Naive thymus-derived CD8-positive, alpha-beta T cell (primary cell): ENCODE measurements around the gene ORMDL2. TPM values are rescaled to one million over a fixed set of nuclear protein-coding genes. Genes with fewer than 3 reads are reported as not detected.

Experiments
- ATAC-seq, 2 donors: fragments of 150-1000 bp; cut with Tn5 transposase in 1 of 2; sonication (Bioruptor Pico), chemical (Tn5 transposase) in 1 of 2; 1 replicate in 1 of 2; 2 replicates in 1 of 2; pipeline ENCODE4 v1.10.0; 2021; ENCODE audit warnings: mild to moderate bottlenecking in 2 of 2, moderate library complexity in 2 of 2
- POLR2A ChIA-PET: fragments of 350-600 bp; sonication (Branson Sonifier 250); formaldehyde crosslinking; loops from one replicate; lab custom pipeline; 2021; ENCODE audit warnings: antibody characterized with exemption; lab: Charles Lee
- DNase-seq, 10 donors: peaks; one replicate each; pipeline versions ENCODE4 v3.0.0 to v3.0.0-alpha.2; 2020 to 2022
- H3K27ac Mint-ChIP-seq, 10 donors: one replicate each; pipeline ENCODE4 v1.8.0; 2020 to 2022; ENCODE audit warnings: mild to moderate bottlenecking in 10 of 10, mixed read lengths in 10 of 10, moderate library complexity in 4 of 10, inconsistent platforms in 1 of 10
- H3K27me3 Mint-ChIP-seq, 5 donors: one replicate each; pipeline ENCODE4 v1.8.0; 2021 to 2022; ENCODE audit warnings: mixed read lengths in 5 of 5
- H3K36me3 Mint-ChIP-seq, 3 donors: one replicate each; pipeline ENCODE4 v1.8.0; 2020 to 2022; ENCODE audit warnings: mixed read lengths in 3 of 3, mild to moderate bottlenecking in 2 of 3, inconsistent platforms in 1 of 3
- H3K4me1 Mint-ChIP-seq, 4 donors: one replicate each; pipeline ENCODE4 v1.8.0; 2021 to 2022; ENCODE audit warnings: mixed read lengths in 4 of 4
- H3K4me3 Mint-ChIP-seq, 10 donors: one replicate each; pipeline ENCODE4 v1.8.0; 2020 to 2022; ENCODE audit warnings: mild to moderate bottlenecking in 10 of 10, mixed read lengths in 10 of 10, moderate library complexity in 6 of 10, inconsistent platforms in 1 of 10
- H3K9me3 Mint-ChIP-seq, 9 donors: one replicate each; pipeline ENCODE4 v1.8.0; 2020 to 2022; ENCODE audit warnings: mixed read lengths in 9 of 9, mild to moderate bottlenecking in 3 of 9, inconsistent platforms in 1 of 9, moderate library complexity in 1 of 9
- polyA plus RNA-seq, 3 donors: library from polyadenylated mRNA; unstranded; fragments of 300-500 nt; fragmentation: Illumina TruSeq; gene quantifications; one replicate each; pipeline ENCODE4 v1.2.3, GENCODE V29; 2021
- total RNA-seq, 8 experiments: library from RNA in 2 of 8; stranded (reverse) in 2 of 8; gene quantifications; one replicate each; pipeline ENCODE4 v1.2.3 and lab custom pipeline; 2021 to 2026

Gene ORMDL2
- total RNA-seq (10 to 100 TPM; 43.2 to 46.8 TPM), polyA plus RNA-seq (10 to 100 TPM; 71.6 to 92.5 (median 90.3) TPM), total RNA-seq (lab: John Stamatoyannopoulos, UW) (5.9 to 32.5 (median 23.8) reads per million in 6 experiments)

- H3K27me3 Mint-ChIP-seq = no peaks in the 10 kb centered on the region
- POLR2A ChIA-PET = interaction anchor here (0.6 to 6.0 kb wide), 30 partner anchors 10 to 1538 kb away, joined by 3 to 210 read pairs (median 4); partner anchors contain the start of genes BLOC1S1, CBX5, CD63 and CNPY2
- no peaks in the 10 kb centered on the region for H3K9me3 Mint-ChIP-seq
- peaks cover 0 to 64% (median 7%) of the 10 kb centered on the region in 3 donors for H3K36me3 Mint-ChIP-seq
- peak; percentile 85 to 99 (median 98) for DNase-seq
- H3K4me3 Mint-ChIP-seq = peak within 1 kb of the TSS in 1 of 10 donors; percentile 77
- peak; percentile 92 to 93 for ATAC-seq
- peaks cover 10 to 51% (median 41%) of the 10 kb centered on the region in 4 donors for H3K4me1 Mint-ChIP-seq
- no peak within 1 kb of the TSS for H3K27ac Mint-ChIP-seq
These were observed at the start of gene ORMDL2, which contains the start of gene SARNP for GRCh38 chr12:55817345-55818139. Gene ORMDL2 (plus strand): TSS chr12:55818041. CDS start chr12:55819000, 959 bp downstream. Gene SARNP (minus strand): TSS chr12:55817724. CDS start chr12:55817701, 23 bp downstream.

- no peak for ATAC-seq
- POLR2A ChIA-PET = interaction anchor here (0.6 kb wide), 1 partner anchor 20 kb away, joined by 3 read pairs; no protein-coding TSS in a partner anchor
- H3K27me3 Mint-ChIP-seq = no peaks in the 10 kb centered on the region
- no peak for DNase-seq
- no peak overlapping the region for H3K4me3 Mint-ChIP-seq
- H3K4me1 Mint-ChIP-seq = peaks cover 12 to 25% (median 17%) of the 10 kb centered on the region in 4 donors
- no peaks in the 10 kb centered on the region for H3K9me3 Mint-ChIP-seq
- H3K27ac Mint-ChIP-seq = peak overlapping the region in 7 of 10 donors; percentile 7 to 84 (median 21)
- H3K36me3 Mint-ChIP-seq = peaks cover 0 to 62% (median 4%) of the 10 kb centered on the region in 3 donors
These were observed 46.1 kb upstream of the ORMDL2 start for GRCh38 chr12:55771736-55772135.

- Mint-ChIP-seq H3K4me1 (peaks cover 3 to 15% (median 9%) of the 10 kb centered on the region in 4 donors), H3K27me3 (no peaks in the 10 kb centered on the region), H3K36me3 (peaks cover 0 to 68% (median 3%) of the 10 kb centered on the region in 3 donors), H3K4me3 (no peak overlapping the region), H3K9me3 (no peaks in the 10 kb centered on the region), H3K27ac (peak overlapping the region in 5 of 10 donors; percentile 20 to 80 (median 57))
- POLR2A ChIA-PET = interaction anchor here (0.6 kb wide), 2 partner anchors 183 to 846 kb away, joined by 4 read pairs; no protein-coding TSS in a partner anchor
- DNase-seq (no peak), ATAC-seq (no peak)
These were observed 40.0 kb upstream of the ORMDL2 start for GRCh38 chr12:55777856-55778255.

GRCh38 chr12:55780685-55781084, 37.2 kb upstream of the ORMDL2 start:
- peaks cover 0 to 7% (median 2%) of the 10 kb centered on the region in 4 donors for H3K4me1 Mint-ChIP-seq
- no peak overlapping the region for H3K4me3 Mint-ChIP-seq
- no peaks in the 10 kb centered on the region for H3K9me3 Mint-ChIP-seq
- DNase-seq (no peak), ATAC-seq (no peak)
- POLR2A ChIA-PET = interaction anchor here (0.7 kb wide), 1 partner anchor 286 kb away, joined by 5 read pairs; no protein-coding TSS in a partner anchor
- peaks cover 0 to 82% (median 9%) of the 10 kb centered on the region in 3 donors for H3K36me3 Mint-ChIP-seq
- peak overlapping the region in 2 of 10 donors; percentile 20 to 81 for H3K27ac Mint-ChIP-seq
- no peaks in the 10 kb centered on the region for H3K27me3 Mint-ChIP-seq

- Mint-ChIP-seq H3K27ac (peak overlapping the region in 1 of 10 donors; percentile 57), H3K36me3 (peaks cover 3 to 91% (median 30%) of the 10 kb centered on the region in 3 donors), H3K27me3 (no peaks in the 10 kb centered on the region), H3K4me3 (peak overlapping the region in 1 of 10 donors; percentile 20), H3K4me1 (peaks cover 0 to 3% (median 0%) of the 10 kb centered on the region in 4 donors), H3K9me3 (no peaks in the 10 kb centered on the region)
- POLR2A ChIA-PET = interaction anchor here (1.2 kb wide), 1 partner anchor 152 kb away, joined by 3 read pairs; no protein-coding TSS in a partner anchor
- ATAC-seq = no peak
- no peak for DNase-seq
These were observed 29.3 kb upstream of the ORMDL2 start for GRCh38 chr12:55788546-55788945.

- peaks cover 3 to 90% (median 30%) of the 10 kb centered on the region in 3 donors for H3K36me3 Mint-ChIP-seq
- peaks cover 0 to 3% (median 0%) of the 10 kb centered on the region in 4 donors for H3K4me1 Mint-ChIP-seq
- peak overlapping the region in 3 of 10 donors; percentile 33 to 63 (median 48) for H3K27ac Mint-ChIP-seq
- ATAC-seq = no peak
- no peaks in the 10 kb centered on the region for H3K27me3 Mint-ChIP-seq
- POLR2A ChIA-PET = interaction anchor here (1.2 kb wide), 1 partner anchor 151 kb away, joined by 3 read pairs; no protein-coding TSS in a partner anchor
- H3K4me3 Mint-ChIP-seq = no peak overlapping the region
- no peaks in the 10 kb centered on the region for H3K9me3 Mint-ChIP-seq
- DNase-seq = no peak
These were observed 28.7 kb upstream of the ORMDL2 start for GRCh38 chr12:55789171-55789570.

- Mint-ChIP-seq H3K4me3 (no peak overlapping the region), H3K9me3 (no peaks in the 10 kb centered on the region), H3K4me1 (peaks cover 0 to 5% (median 2%) of the 10 kb centered on the region in 4 donors), H3K27ac (peak overlapping the region in 2 of 10 donors; percentile 7 to 37), H3K36me3 (peaks cover 3 to 90% (median 33%) of the 10 kb centered on the region in 3 donors), H3K27me3 (no peaks in the 10 kb centered on the region)
- no peak for ATAC-seq
- no peak for DNase-seq
- POLR2A ChIA-PET = interaction anchor here (0.7 kb wide), 1 partner anchor 13 kb away, joined by 3 read pairs; no protein-coding TSS in a partner anchor
These were observed 27.9 kb upstream of the ORMDL2 start for GRCh38 chr12:55789893-55790292.

GRCh38 chr12:55795950-55796349, 21.9 kb upstream of the ORMDL2 start:
- no peaks in the 10 kb centered on the region for H3K27me3 Mint-ChIP-seq
- H3K9me3 Mint-ChIP-seq = no peaks in the 10 kb centered on the region
- DNase-seq (no peak), ATAC-seq (no peak)
- POLR2A ChIA-PET = interaction anchor here (2.0 kb wide), 1 partner anchor 22 kb away, joined by 6 read pairs; the partner anchor contains the start of genes ORMDL2 and SARNP
- no peak overlapping the region for H3K4me3 Mint-ChIP-seq
- peaks cover 0 to 11% (median 4%) of the 10 kb centered on the region in 4 donors for H3K4me1 Mint-ChIP-seq
- H3K36me3 Mint-ChIP-seq = peaks cover 0 to 91% (median 19%) of the 10 kb centered on the region in 3 donors
- peak overlapping the region in 1 of 10 donors; percentile 41 for H3K27ac Mint-ChIP-seq

GRCh38 chr12:55797068-55797467, 20.8 kb upstream of the ORMDL2 start:
- no peak overlapping the region for H3K4me3 Mint-ChIP-seq
- POLR2A ChIA-PET = interaction anchor here (0.7 to 2.0 kb wide), 2 partner anchors 21 to 136 kb away, joined by 3 to 6 read pairs; partner anchors contain the start of genes ORMDL2 and SARNP
- H3K36me3 Mint-ChIP-seq = peaks cover 0 to 91% (median 16%) of the 10 kb centered on the region in 3 donors
- no peak for ATAC-seq
- H3K27me3 Mint-ChIP-seq = no peaks in the 10 kb centered on the region
- peak in 2 of 10 donors; percentile 19 to 28 for DNase-seq
- peaks cover 0 to 11% (median 4%) of the 10 kb centered on the region in 4 donors for H3K4me1 Mint-ChIP-seq
- peak overlapping the region in 1 of 10 donors; percentile 7 for H3K27ac Mint-ChIP-seq
- H3K9me3 Mint-ChIP-seq = no peaks in the 10 kb centered on the region

GRCh38 chr12:55797550-55797949, 20.3 kb upstream of the ORMDL2 start:
- Mint-ChIP-seq H3K36me3 (peaks cover 0 to 92% (median 15%) of the 10 kb centered on the region in 3 donors), H3K27ac (peak overlapping the region in 3 of 10 donors; percentile 7 to 76 (median 74)), H3K4me3 (no peak overlapping the region), H3K9me3 (no peaks in the 10 kb centered on the region), H3K27me3 (no peaks in the 10 kb centered on the region), H3K4me1 (peaks cover 0 to 11% (median 4%) of the 10 kb centered on the region in 4 donors)
- ATAC-seq (no peak), DNase-seq (no peak)
- POLR2A ChIA-PET = interaction anchor here (2.0 kb wide), 1 partner anchor 20 kb away, joined by 6 read pairs; the partner anchor contains the start of genes ORMDL2 and SARNP

- Mint-ChIP-seq H3K4me1 (peaks cover 13 to 41% (median 35%) of the 10 kb centered on the region in 4 donors), H3K9me3 (no peaks in the 10 kb centered on the region), H3K27ac (peak overlapping the region in 3 of 10 donors; percentile 44 to 62 (median 48)), H3K27me3 (no peaks in the 10 kb centered on the region), H3K4me3 (no peak overlapping the region), H3K36me3 (peaks cover 0 to 73% (median 3%) of the 10 kb centered on the region in 3 donors)
- no peak for DNase-seq
- POLR2A ChIA-PET = interaction anchor here (0.5 to 1.2 kb wide), 7 partner anchors 10 to 1309 kb away, joined by 3 to 5 read pairs (median 3); partner anchors contain the start of gene ORMDL2
- ATAC-seq = no peak
These were observed 10.9 kb upstream of the ORMDL2 start for GRCh38 chr12:55806982-55807381.

GRCh38 chr12:55809274-55809673, 8.6 kb upstream of the ORMDL2 start:
- Mint-ChIP-seq H3K27ac (peak overlapping the region in 6 of 10 donors; percentile 22 to 87 (median 38)), H3K9me3 (no peaks in the 10 kb centered on the region), H3K4me3 (no peak overlapping the region), H3K4me1 (peaks cover 27 to 56% (median 48%) of the 10 kb centered on the region in 4 donors), H3K36me3 (peaks cover 0 to 73% (median 5%) of the 10 kb centered on the region in 3 donors), H3K27me3 (no peaks in the 10 kb centered on the region)
- POLR2A ChIA-PET = interaction anchor here (2.2 kb wide), 1 partner anchor 20 kb away, joined by 8 read pairs; the partner anchor contains the start of gene DNAJC14
- ATAC-seq = no peak
- no peak for DNase-seq
